Trophoblast cell (in vitro differentiated cells and primary cell): ENCODE data around the gene FBXO36.
A peak's percentile ranks its signal among the peaks of the same experiment; 100 is the strongest.
"Not testable (repeated sequence)": the region's sequence is repeated elsewhere in the genome, so short reads cannot be mapped to it uniquely, and the experiment has no call there.

Source experiments
- DNase-seq, 2 donors: peaks; one replicate each; pipeline ENCODE4 v3.0.0-alpha.2; 2016
- H2AFZ ChIP-seq: 2 replicates; pipeline ENCODE4 v1.6.1; 2013; ENCODE audit warnings: low read length, moderate library complexity, mild to moderate bottlenecking; ENCODE audit not compliant: insufficient read depth, poor library complexity
- H2AK5ac ChIP-seq: 2 replicates; pipeline ENCODE4 v1.6.1; 2013; ENCODE audit warnings: mild to moderate bottlenecking, low read length
- H2BK120ac ChIP-seq: 2 replicates; pipeline ENCODE4 v1.6.1; 2013; ENCODE audit warnings: low read length, mild to moderate bottlenecking, moderate library complexity; ENCODE audit not compliant: insufficient read depth, poor library complexity
- H2BK12ac ChIP-seq: 2 replicates; pipeline ENCODE4 v1.6.1; 2013; ENCODE audit warnings: mild to moderate bottlenecking, low read length, moderate library complexity
- H2BK5ac ChIP-seq: 2 replicates; pipeline ENCODE4 v1.6.1; 2013; ENCODE audit warnings: low read length, low read depth, moderate library complexity, mild to moderate bottlenecking; ENCODE audit not compliant: poor library complexity
- H3K14ac ChIP-seq: 2 replicates; pipeline ENCODE4 v1.6.1; 2013; ENCODE audit warnings: mild to moderate bottlenecking, low read length
- H3K18ac ChIP-seq: 2 replicates; pipeline ENCODE4 v1.6.1; 2013; ENCODE audit warnings: mild to moderate bottlenecking, low read length
- H3K23ac ChIP-seq: 2 replicates; pipeline ENCODE4 v1.6.1; 2013; ENCODE audit warnings: low read length
- H3K27ac ChIP-seq: 2 replicates; pipeline ENCODE4 v1.5.1; 2013; ENCODE audit warnings: low read depth, mild to moderate bottlenecking, inconsistent platforms, low read length, moderate library complexity
- H3K27me3 ChIP-seq: 2 replicates; pipeline ENCODE4 v1.6.1; 2013; ENCODE audit warnings: inconsistent platforms, mild to moderate bottlenecking, low read length, moderate library complexity; ENCODE audit not compliant: insufficient read depth
- H3K36me3 ChIP-seq, 2 experiments: 1 replicate in 1 of 2; 2 replicates in 1 of 2; pipeline ENCODE4 v1.6.1; 2013; ENCODE audit warnings: low read length in 2 of 2, mild to moderate bottlenecking in 2 of 2, moderate library complexity in 1 of 2; ENCODE audit not compliant: insufficient read depth in 2 of 2, control insufficient read depth in 1 of 2
- H3K4ac ChIP-seq: 2 replicates; pipeline ENCODE4 v1.6.1; 2013; ENCODE audit warnings: low read depth, mild to moderate bottlenecking, low read length, moderate library complexity
- H3K4me1 ChIP-seq, 2 experiments: 1 replicate in 1 of 2; 2 replicates in 1 of 2; pipeline ENCODE4 v1.6.1; 2013; ENCODE audit warnings: low read length in 2 of 2, mild to moderate bottlenecking in 2 of 2, moderate library complexity in 1 of 2; ENCODE audit not compliant: insufficient read depth in 2 of 2, control insufficient read depth in 1 of 2
- H3K4me2 ChIP-seq: 2 replicates; pipeline ENCODE4 v1.6.1; 2013; ENCODE audit warnings: inconsistent platforms, mild to moderate bottlenecking, low read length, moderate library complexity
- H3K4me3 ChIP-seq: 2 replicates; pipeline ENCODE4 v1.5.1; 2013; ENCODE audit warnings: mild to moderate bottlenecking, low read depth, low read length, inconsistent platforms
- H3K79me1 ChIP-seq: one replicate; pipeline ENCODE4 v1.6.1; 2013; ENCODE audit warnings: low read length
- H3K79me2 ChIP-seq: 2 replicates; pipeline ENCODE4 v1.6.1; 2013; ENCODE audit warnings: low read length, mild to moderate bottlenecking; ENCODE audit not compliant: control insufficient read depth, insufficient read depth, poor library complexity
- H3K9ac ChIP-seq: 2 replicates; pipeline ENCODE4 v1.6.1; 2013; ENCODE audit warnings: mild to moderate bottlenecking, low read length
- H3K9me3 ChIP-seq: 2 replicates; pipeline ENCODE4 v1.6.1; 2013; ENCODE audit warnings: low read depth, mild to moderate bottlenecking, control low read depth, inconsistent platforms, low read length; ENCODE audit not compliant: insufficient read depth
- H4K12ac ChIP-seq: 2 replicates; pipeline ENCODE4 v1.6.1; 2013; ENCODE audit warnings: low read depth, mild to moderate bottlenecking, low read length, moderate library complexity
- H4K8ac ChIP-seq: 2 replicates; pipeline ENCODE4 v1.6.1; 2013; ENCODE audit warnings: low read depth, mild to moderate bottlenecking, low read length, moderate library complexity
- H4K91ac ChIP-seq: one replicate; pipeline ENCODE4 v1.6.1; 2013; ENCODE audit warnings: low read depth, mild to moderate bottlenecking, low read length, moderate library complexity
- WGBS: extraction: QIAGEN DNeasy Blood & Tissue Kit; methylation state at CpG from one replicate; pipeline ENCODE4 v1.1.7; 2013; ENCODE audit warnings: missing lambda C conversion rate; ENCODE audit not compliant: insufficient read length, insufficient coverage; ENCODE audit errors: extremely low coverage; 5-methylcytosine and 5-hydroxymethylcytosine counted together

The FBXO36 gene

DNA sequence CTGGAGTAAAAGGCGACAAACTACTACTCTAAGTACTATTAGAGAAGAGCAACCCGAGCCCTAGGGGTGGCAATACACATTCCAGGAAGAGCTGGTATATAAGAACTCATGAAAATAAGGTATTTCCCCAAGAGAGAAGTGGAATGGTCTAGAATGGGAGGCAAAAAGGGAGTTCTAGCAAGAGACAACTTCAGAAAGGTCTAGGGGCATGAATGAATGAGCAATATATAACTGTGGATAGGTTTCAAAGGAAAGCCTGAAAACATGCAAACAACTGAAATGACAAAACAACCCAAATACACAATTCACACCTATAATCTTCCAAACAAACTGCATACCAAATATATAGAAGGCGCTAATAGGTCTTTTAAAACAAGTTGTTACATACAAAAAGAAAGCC is 22.7 kb upstream of the FBXO36 start:
- H3K27me3 ChIP-seq: no peaks in the 10 kb centered on the region
- H3K9ac ChIP-seq: no peak overlapping the region
- peaks cover 0 to 2% of the 10 kb centered on the region in 2 experiments for H3K4me1 ChIP-seq
- H3K9me3 ChIP-seq: no peaks in the 10 kb centered on the region
- WGBS: no CpG with 5 or more reads among the region's 3 CpGs
- no peak overlapping the region for H4K12ac ChIP-seq
- DNase-seq: no peak
- no peak overlapping the region for H2BK12ac ChIP-seq
- H4K91ac ChIP-seq: no peak overlapping the region
- no peaks in the 10 kb centered on the region for H3K79me1 ChIP-seq
- H2AFZ ChIP-seq: no peak overlapping the region
- no peak overlapping the region for H3K14ac ChIP-seq
- H3K4me3 ChIP-seq: no peak overlapping the region
- no peak overlapping the region for H2AK5ac ChIP-seq
- no peak overlapping the region for H2BK5ac ChIP-seq
- H3K79me2 ChIP-seq: peaks cover 6% of the 10 kb centered on the region
- H3K4ac ChIP-seq: peak overlapping the region; percentile 64
- H3K18ac ChIP-seq: no peak overlapping the region
- no peak overlapping the region for H2BK120ac ChIP-seq
- H4K8ac ChIP-seq: no peak overlapping the region
- H3K23ac ChIP-seq: no peak overlapping the region
- no peak overlapping the region for H3K27ac ChIP-seq
- H3K36me3 ChIP-seq: peaks cover 7 to 11% of the 10 kb centered on the region in 2 experiments
- H3K4me2 ChIP-seq: no peak overlapping the region

DNA sequence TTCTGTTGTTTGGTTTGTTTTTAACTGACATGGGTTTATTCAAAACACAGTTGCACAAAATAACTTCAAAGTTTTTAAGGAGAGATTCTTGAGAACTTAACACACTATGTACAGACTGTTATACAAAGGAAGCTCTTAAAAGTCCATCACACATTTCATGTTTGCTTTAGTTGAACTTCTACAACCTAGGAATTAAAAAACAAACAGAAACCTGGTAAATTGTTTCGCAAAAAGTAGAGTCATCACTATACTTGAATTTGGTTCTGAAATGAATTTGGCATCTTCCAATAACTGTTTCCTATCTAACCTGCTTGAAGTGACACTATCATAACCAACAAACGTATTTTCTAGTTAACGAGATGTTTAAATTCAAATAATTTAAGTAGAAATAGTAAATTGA is 22.3 kb upstream of the FBXO36 start:
- no peaks in the 10 kb centered on the region for H3K79me1 ChIP-seq
- H3K18ac ChIP-seq: no peak overlapping the region
- H3K27ac ChIP-seq: no peak overlapping the region
- no peaks in the 10 kb centered on the region for H3K27me3 ChIP-seq
- no peak overlapping the region for H2AK5ac ChIP-seq
- no peak overlapping the region for H3K14ac ChIP-seq
- no peak for DNase-seq
- H4K12ac ChIP-seq: no peak overlapping the region
- H4K91ac ChIP-seq: no peak overlapping the region
- no peak overlapping the region for H4K8ac ChIP-seq
- H2BK5ac ChIP-seq: no peak overlapping the region
- H2BK12ac ChIP-seq: no peak overlapping the region
- H3K36me3 ChIP-seq: peaks cover 7 to 13% of the 10 kb centered on the region in 2 experiments
- H2BK120ac ChIP-seq: no peak overlapping the region
- no peak overlapping the region for H2AFZ ChIP-seq
- H3K79me2 ChIP-seq: peaks cover 6% of the 10 kb centered on the region
- H3K4me2 ChIP-seq: no peak overlapping the region
- H3K4me3 ChIP-seq: no peak overlapping the region
- no peak overlapping the region for H3K9ac ChIP-seq
- no peak overlapping the region for H3K4ac ChIP-seq
- no CpG with 5 or more reads among the region's 3 CpGs for whole genome bisulfite sequencing
- H3K23ac ChIP-seq: no peak overlapping the region
- peaks cover 0 to 2% of the 10 kb centered on the region in 2 experiments for H3K4me1 ChIP-seq
- H3K9me3 ChIP-seq: no peaks in the 10 kb centered on the region

DNA sequence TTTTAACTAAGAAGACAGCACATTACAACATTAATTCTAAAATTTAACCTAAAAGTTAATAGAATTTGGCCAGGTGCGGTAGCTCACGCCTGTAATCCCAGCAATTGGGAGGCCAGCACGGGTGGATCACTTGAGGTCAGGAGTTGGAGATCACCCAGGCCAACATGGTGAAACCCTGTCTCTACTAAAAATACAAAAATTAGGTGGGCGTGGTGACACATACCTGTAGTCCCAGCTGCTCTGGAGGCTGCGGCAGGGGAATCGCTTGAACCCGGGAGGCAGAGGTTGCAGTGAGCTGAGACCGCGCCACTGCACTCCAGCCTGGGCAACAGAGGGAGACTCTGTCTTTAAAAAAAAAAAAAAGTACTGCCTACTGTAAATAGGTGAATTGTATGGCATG is 21.8 kb upstream of the FBXO36 start:
- H3K27ac ChIP-seq, H2BK120ac ChIP-seq, H2BK12ac ChIP-seq, H3K79me1 ChIP-seq, H4K91ac ChIP-seq, H3K27me3 ChIP-seq, DNase-seq, H4K12ac ChIP-seq, H3K79me2 ChIP-seq, H3K4me2 ChIP-seq, H3K4me3 ChIP-seq, H2BK5ac ChIP-seq, H3K18ac ChIP-seq, H3K14ac ChIP-seq, H2AK5ac ChIP-seq, H3K9ac ChIP-seq, H4K8ac ChIP-seq, H2AFZ ChIP-seq, H3K23ac ChIP-seq, H3K4me1 ChIP-seq, H3K9me3 ChIP-seq: not testable (repeated sequence)
- Histone ChIP-seq H3K4ac (peak overlapping the region; percentile 79), H3K36me3 (peaks cover 7 to 13% of the 10 kb centered on the region in 2 experiments)
- no CpG with 5 or more reads among the region's 9 CpGs for WGBS

DNA sequence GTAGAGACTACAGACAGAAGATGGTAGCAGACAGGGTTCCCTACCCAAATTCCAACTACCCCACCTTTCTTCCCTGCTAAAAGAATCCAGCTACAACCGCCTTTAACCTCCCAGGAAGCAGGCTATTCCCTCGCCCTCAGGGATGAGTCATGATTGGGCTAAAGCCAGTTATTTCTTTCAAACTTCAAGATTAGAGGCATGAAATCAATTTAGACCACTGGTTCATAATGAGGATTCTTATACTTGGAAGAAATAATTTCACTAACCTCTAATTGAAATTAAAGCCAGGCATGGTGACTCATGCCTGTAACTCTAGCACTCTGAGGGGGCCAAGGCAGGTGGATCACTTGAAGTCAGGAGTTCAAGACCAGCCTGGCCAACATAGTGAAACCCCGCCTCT is 20.5 kb upstream of the FBXO36 start:
- no peak overlapping the region for H2BK12ac ChIP-seq
- WGBS: no CpG with 5 or more reads among the region's 3 CpGs
- peaks cover 6% of the 10 kb centered on the region for H3K79me2 ChIP-seq
- H3K4ac ChIP-seq: peak overlapping the region; percentile 69
- H4K8ac ChIP-seq: no peak overlapping the region
- H3K27ac ChIP-seq: no peak overlapping the region
- H3K14ac ChIP-seq: no peak overlapping the region
- no peak overlapping the region for H3K23ac ChIP-seq
- peaks cover 7 to 13% of the 10 kb centered on the region in 2 experiments for H3K36me3 ChIP-seq
- no peak overlapping the region for H2BK120ac ChIP-seq
- H2AK5ac ChIP-seq: no peak overlapping the region
- no peak overlapping the region for H2AFZ ChIP-seq
- H3K79me1 ChIP-seq: no peaks in the 10 kb centered on the region
- no peak overlapping the region for H4K12ac ChIP-seq
- no peak overlapping the region for H3K18ac ChIP-seq
- H3K27me3 ChIP-seq: no peaks in the 10 kb centered on the region
- H2BK5ac ChIP-seq: no peak overlapping the region
- H3K9me3 ChIP-seq: no peaks in the 10 kb centered on the region
- no peak overlapping the region for H3K4me3 ChIP-seq
- DNase-seq: peak in 1 of 2 donors; percentile 23
- peaks cover 0 to 2% of the 10 kb centered on the region in 2 experiments for H3K4me1 ChIP-seq
- H3K9ac ChIP-seq: no peak overlapping the region
- no peak overlapping the region for H3K4me2 ChIP-seq
- H4K91ac ChIP-seq: no peak overlapping the region
